SK-N-SH treated with all-trans-retinoic acid at 6 μM for 48 hours (cell line): ENCODE data around the gene MYH9.

Experiments used
- ATAC-seq: fragments of 200-7000 bp; cut with Tn5 transposase; 3 replicates; pipeline ENCODE4 v1.9.1; 2020; ENCODE audit warnings: mild to moderate bottlenecking, moderate library complexity
- ARNTL ChIP-seq: fragments of 450-650 bp; formaldehyde crosslinking; IDR thresholded peaks from 2 replicates; pipeline ENCODE4 v1.5.0; 2020; ENCODE audit warnings: low read depth, mild to moderate bottlenecking, moderate library complexity, borderline replicate concordance
- BACH2 ChIP-seq: fragments of 250-450 bp; sonication (Bioruptor Pico); IDR thresholded peaks from 2 replicates; pipeline ENCODE4 v1.9.0; 2021; ENCODE audit warnings: mild to moderate bottlenecking, borderline replicate concordance
- CSDC2 ChIP-seq: fragments of 250-450 bp; sonication (Bioruptor Pico); IDR thresholded peaks from 2 replicates; pipeline ENCODE4 v1.5.0; 2020; ENCODE audit warnings: mild to moderate bottlenecking, moderate library complexity
- ESRRG ChIP-seq: fragments of 250-450 bp; sonication (Bioruptor Pico); IDR thresholded peaks from 2 replicates; pipeline ENCODE4 v1.6.1; 2021; ENCODE audit warnings: mild to moderate bottlenecking
- GLIS3 ChIP-seq: fragments of 250-450 bp; sonication (Bioruptor Pico); IDR thresholded peaks from 2 replicates; pipeline ENCODE4 v1.5.0; 2020; ENCODE audit warnings: mild to moderate bottlenecking, moderate library complexity
- ISL1 ChIP-seq: fragments of 250-450 bp; sonication (Bioruptor Pico); IDR thresholded peaks from 2 replicates; pipeline ENCODE4 v2.1.2; 2022; ENCODE audit warnings: mild to moderate bottlenecking, moderate library complexity
- OSR1 ChIP-seq: fragments of 250-450 bp; sonication (Bioruptor Pico); IDR thresholded peaks from 2 replicates; pipeline ENCODE4 v1.8.0; 2022; ENCODE audit warnings: moderate library complexity, mild to moderate bottlenecking, inconsistent platforms
- POU6F1 ChIP-seq: fragments of 250-450 bp; sonication (Bioruptor Pico); IDR thresholded peaks from 2 replicates; pipeline ENCODE4 v1.8.0; 2021; ENCODE audit warnings: low read depth, mild to moderate bottlenecking, moderate library complexity, borderline replicate concordance
- RARB ChIP-seq: fragments of 250-450 bp; sonication (Bioruptor Pico); IDR thresholded peaks from 2 replicates; pipeline ENCODE4 v1.8.0; 2021; ENCODE audit warnings: mild to moderate bottlenecking, moderate library complexity
- TCF4 ChIP-seq: fragments of 250-450 bp; sonication (Bioruptor Pico); IDR thresholded peaks from 2 replicates; pipeline ENCODE4 v1.8.0; 2021; ENCODE audit warnings: mild to moderate bottlenecking, moderate library complexity, borderline replicate concordance
- TSHZ2 ChIP-seq: fragments of 250-450 bp; sonication (Bioruptor Pico); IDR thresholded peaks from 2 replicates; pipeline ENCODE4 v1.5.0; 2020; ENCODE audit warnings: mild to moderate bottlenecking, moderate library complexity
- ZC3H10 ChIP-seq: fragments of 250-450 bp; sonication (Bioruptor Pico); IDR thresholded peaks from 2 replicates; pipeline ENCODE4 v1.5.1; 2021; ENCODE audit warnings: mild to moderate bottlenecking, moderate library complexity
- ZFP3 ChIP-seq: fragments of 250-450 bp; sonication (Bioruptor Pico); IDR thresholded peaks from 2 replicates; pipeline ENCODE4 v1.5.0; 2020; ENCODE audit warnings: mild to moderate bottlenecking, moderate library complexity
- ZNF565 ChIP-seq: fragments of 450-650 bp; formaldehyde crosslinking; conservative IDR thresholded peaks from 2 replicates; pipeline ENCODE4 v1.5.0; 2020; ENCODE audit warnings: low read depth, mild to moderate bottlenecking, moderate library complexity
- ZNF70 ChIP-seq: fragments of 450-650 bp; formaldehyde crosslinking; IDR thresholded peaks from 2 replicates; pipeline ENCODE4 v1.5.0; 2020; ENCODE audit warnings: mild to moderate bottlenecking, moderate library complexity
- ZNF8 ChIP-seq: fragments of 450-650 bp; formaldehyde crosslinking; IDR thresholded peaks from 2 replicates; pipeline ENCODE4 v1.5.0; 2020; ENCODE audit warnings: mild to moderate bottlenecking, moderate library complexity
- TF ChIP-seq, protein P1 (sequence below): fragments of 250-450 bp; sonication (Bioruptor Pico); IDR thresholded peaks from 2 replicates; pipeline ENCODE4 v1.5.1; 2020; ENCODE audit warnings: low read depth, mild to moderate bottlenecking, moderate library complexity
- TF ChIP-seq, protein P2 (sequence below): fragments of 250-450 bp; sonication (Bioruptor Pico); IDR thresholded peaks from 2 replicates; pipeline ENCODE4 v1.8.0; 2020; ENCODE audit warnings: mild to moderate bottlenecking, moderate library complexity, borderline replicate concordance

The MYH9 gene

GRCh38 chr22:36247955-36248354 is 139.8 kb downstream of the MYH9 start:
- TF ChIP-seq ZNF565 (CRISPR knock-in tag): no peak
- no peak for TF ChIP-seq ZNF8 (CRISPR knock-in tag)
- no peak for TF ChIP-seq POU6F1 (CRISPR knock-in tag)
- no peak for TF ChIP-seq ISL1
- TF ChIP-seq TSHZ2: no peak
- TF ChIP-seq RARB: no peak
- TF ChIP-seq, protein P1, sequence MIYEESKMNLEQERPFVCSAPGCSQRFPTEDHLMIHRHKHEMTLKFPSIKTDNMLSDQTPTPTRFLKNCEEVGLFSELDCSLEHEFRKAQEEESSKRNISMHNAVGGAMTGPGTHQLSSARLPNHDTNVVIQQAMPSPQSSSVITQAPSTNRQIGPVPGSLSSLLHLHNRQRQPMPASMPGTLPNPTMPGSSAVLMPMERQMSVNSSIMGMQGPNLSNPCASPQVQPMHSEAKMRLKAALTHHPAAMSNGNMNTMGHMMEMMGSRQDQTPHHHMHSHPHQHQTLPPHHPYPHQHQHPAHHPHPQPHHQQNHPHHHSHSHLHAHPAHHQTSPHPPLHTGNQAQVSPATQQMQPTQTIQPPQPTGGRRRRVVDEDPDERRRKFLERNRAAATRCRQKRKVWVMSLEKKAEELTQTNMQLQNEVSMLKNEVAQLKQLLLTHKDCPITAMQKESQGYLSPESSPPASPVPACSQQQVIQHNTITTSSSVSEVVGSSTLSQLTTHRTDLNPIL (CRISPR knock-in tag): no peak
- TF ChIP-seq TCF4 (CRISPR knock-in tag): no peak
- TF ChIP-seq GLIS3 (CRISPR knock-in tag): no peak
- no peak for TF ChIP-seq BACH2 (CRISPR knock-in tag)
- TF ChIP-seq ZNF70 (CRISPR knock-in tag): no peak
- TF ChIP-seq ARNTL (CRISPR knock-in tag): no peak
- ATAC-seq: no peak

GRCh38 chr22:36246718-36247117 is 141.0 kb downstream of the MYH9 start:
- TF ChIP-seq CSDC2 (CRISPR knock-in tag): no peak
- TF ChIP-seq ZNF70 (CRISPR knock-in tag): no peak
- TF ChIP-seq ARNTL (CRISPR knock-in tag): no peak
- TF ChIP-seq TSHZ2: no peak
- no peak for TF ChIP-seq ZFP3 (CRISPR knock-in tag)
- no peak for TF ChIP-seq TCF4 (CRISPR knock-in tag)
- ATAC-seq: no peak

DNA sequence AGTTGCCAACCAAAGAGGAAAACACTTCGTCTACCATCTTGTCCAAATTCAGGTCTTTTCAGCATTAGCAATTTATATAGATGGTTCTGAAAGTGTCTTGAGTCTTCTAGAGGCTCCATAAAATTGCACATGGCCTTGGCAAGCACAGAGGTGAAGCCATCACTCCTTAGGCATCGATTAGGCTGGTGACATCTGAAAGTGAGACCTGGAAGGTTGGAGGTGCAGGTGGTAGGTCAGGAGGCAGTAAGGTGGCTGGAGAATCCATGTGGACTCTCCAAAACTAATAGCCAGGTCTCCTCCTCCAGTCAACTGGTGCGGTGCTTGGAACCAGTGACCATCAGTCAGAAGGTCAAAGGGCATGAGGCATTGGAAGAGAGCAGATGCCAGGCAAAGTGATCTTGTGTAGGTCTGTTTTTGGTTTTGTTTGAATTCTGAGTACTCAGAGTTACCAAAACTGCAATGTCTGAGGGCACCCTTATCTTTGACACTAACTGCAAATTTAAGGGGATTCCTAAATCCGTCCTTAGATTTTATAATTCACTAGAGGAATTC is 141.9 kb downstream of the MYH9 start:
- TF ChIP-seq ZC3H10 (CRISPR knock-in tag) (no peak), ISL1 (no peak), CSDC2 (CRISPR knock-in tag) (no peak), TCF4 (CRISPR knock-in tag) (no peak), POU6F1 (CRISPR knock-in tag) (no peak), OSR1 (CRISPR knock-in tag) (no peak), TSHZ2 (no peak), GLIS3 (CRISPR knock-in tag) (no peak), ESRRG (CRISPR knock-in tag) (no peak), ZNF8 (CRISPR knock-in tag) (no peak)
- TF ChIP-seq, protein P1 (CRISPR knock-in tag): no peak
- TF ChIP-seq, protein P2, sequence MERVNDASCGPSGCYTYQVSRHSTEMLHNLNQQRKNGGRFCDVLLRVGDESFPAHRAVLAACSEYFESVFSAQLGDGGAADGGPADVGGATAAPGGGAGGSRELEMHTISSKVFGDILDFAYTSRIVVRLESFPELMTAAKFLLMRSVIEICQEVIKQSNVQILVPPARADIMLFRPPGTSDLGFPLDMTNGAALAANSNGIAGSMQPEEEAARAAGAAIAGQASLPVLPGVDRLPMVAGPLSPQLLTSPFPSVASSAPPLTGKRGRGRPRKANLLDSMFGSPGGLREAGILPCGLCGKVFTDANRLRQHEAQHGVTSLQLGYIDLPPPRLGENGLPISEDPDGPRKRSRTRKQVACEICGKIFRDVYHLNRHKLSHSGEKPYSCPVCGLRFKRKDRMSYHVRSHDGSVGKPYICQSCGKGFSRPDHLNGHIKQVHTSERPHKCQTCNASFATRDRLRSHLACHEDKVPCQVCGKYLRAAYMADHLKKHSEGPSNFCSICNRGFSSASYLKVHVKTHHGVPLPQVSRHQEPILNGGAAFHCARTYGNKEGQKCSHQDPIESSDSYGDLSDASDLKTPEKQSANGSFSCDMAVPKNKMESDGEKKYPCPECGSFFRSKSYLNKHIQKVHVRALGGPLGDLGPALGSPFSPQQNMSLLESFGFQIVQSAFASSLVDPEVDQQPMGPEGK (CRISPR knock-in tag): no peak
- ATAC-seq: no peak
